HCT116 (cell line): ENCODE results near the gene MUSK. TPM values are rescaled to one million over a fixed set of nuclear protein-coding genes. Genes with fewer than 3 reads are reported as not detected.

Experiments used
- ATAC-seq: fragments of 200-7000 bp; cut with Tn5 transposase; 2 replicates; pipeline ENCODE4 v1.9.1; 2020; ENCODE audit warnings: mild to moderate bottlenecking, moderate library complexity
- BruUV-seq: library from RNA; stranded (reverse); fragments of 400-500 nt; replicated peaks from 2 replicates; lab custom pipeline; 2021; lab: Mats Ljungman, UMichigan
- CTCF ChIA-PET: fragments of 300-600 bp; sonication (Branson Sonifier 250); formaldehyde crosslinking; loops from one replicate; lab custom pipeline; 2021; ENCODE audit warnings: antibody characterized with exemption; lab: Charles Lee
- POLR2A ChIA-PET: fragments of 300-600, 350-600 bp; sonication (Branson Sonifier 250); formaldehyde crosslinking; loops from one replicate; lab custom pipeline; 2021; ENCODE audit warnings: antibody characterized with exemption; lab: Charles Lee
- RAD21 ChIA-PET, 2 experiments: fragments of 300-600 bp; sonication (Branson Sonifier 250); formaldehyde crosslinking; loops; one replicate each; lab custom pipeline; 2023; ENCODE audit warnings: low total read pairs in 2 of 2; ENCODE audit not compliant: uncharacterized antibody in 2 of 2, unreplicated experiment in 2 of 2, low non-redundant PET in 1 of 2; lab: Charles Lee
- DNase-seq: peaks from one replicate; pipeline ENCODE4 v3.0.0-alpha.2; 2010; ENCODE audit warnings: low read depth, low spot score
- H2AFZ ChIP-seq: fragments of 200-600 bp; shearing (Covaris generic), sonication (generic); 2 replicates; pipeline ENCODE4 v1.6.1; 2017; ENCODE audit warnings: low read depth, mixed run types, mixed read lengths, antibody characterized with exemption, low read length; ENCODE audit not compliant: poor library complexity, severe bottlenecking
- H3K27ac ChIP-seq: 2 replicates; pipeline ENCODE4 v1.5.1; 2012; ENCODE audit warnings: low read depth, low read length
- H3K27me3 ChIP-seq: fragments of 200-600 bp; sonication (generic); 2 replicates; pipeline ENCODE4 v1.6.1; 2016; ENCODE audit warnings: mixed run types, low read length, mixed read lengths; ENCODE audit not compliant: insufficient read depth
- H3K36me3 ChIP-seq, 2 experiments: fragments of 200-500 bp in 1 of 2; fragments of 200-600 bp in 1 of 2; sonication (Bioruptor generic) in 1 of 2; sonication (generic) in 1 of 2; 2 replicates each; pipeline versions ENCODE4 v1.5.1 to v1.6.1; 2014 to 2016; ENCODE audit warnings: low read length in 2 of 2, inconsistent platforms in 1 of 2, mixed read lengths in 1 of 2, mixed run types in 1 of 2; ENCODE audit not compliant: insufficient read depth in 2 of 2, control insufficient read depth in 1 of 2
- H3K4me1 ChIP-seq, 2 experiments: fragments of 200-600 bp in 1 of 2; sonication (generic) in 1 of 2; 2 replicates each; pipeline versions ENCODE4 v1.5.1 to v1.6.1; 2012 to 2017; ENCODE audit warnings: low read length in 2 of 2, inconsistent platforms in 1 of 2, mild to moderate bottlenecking in 1 of 2, mixed read lengths in 1 of 2, mixed run types in 1 of 2, moderate library complexity in 1 of 2; ENCODE audit not compliant: insufficient read depth in 2 of 2, control insufficient read depth in 1 of 2
- H3K4me2 ChIP-seq: fragments of 200-600 bp; sonication (generic); 2 replicates; pipeline ENCODE4 v1.6.1; 2017; ENCODE audit warnings: mixed run types, low read length, mixed read lengths
- H3K4me3 ChIP-seq, 2 experiments: fragments of 200-600 bp in 1 of 2; sonication (generic) in 1 of 2; replicated peaks in 1 of 2; 2 replicates each; pipeline ENCODE4 v1.5.1; 2011 to 2016; ENCODE audit warnings: low read length in 2 of 2, control low read depth in 1 of 2, low read depth in 1 of 2, mild to moderate bottlenecking in 1 of 2, mixed read lengths in 1 of 2, mixed run types in 1 of 2
- H3K79me2 ChIP-seq: fragments of 200-600 bp; sonication (generic); 2 replicates; pipeline ENCODE4 v1.6.1; 2017; ENCODE audit warnings: mild to moderate bottlenecking, mixed run types, low read length, moderate library complexity, mixed read lengths; ENCODE audit not compliant: insufficient read depth
- H3K9ac ChIP-seq: fragments of 200-600 bp; sonication (generic); 2 replicates; pipeline ENCODE4 v1.6.1; 2016; ENCODE audit warnings: low read length, mixed read lengths
- H3K9me2 ChIP-seq: fragments of 200-600 bp; sonication (generic), shearing (Covaris generic); 2 replicates; pipeline ENCODE4 v1.6.1; 2017; ENCODE audit warnings: mixed run types, mild to moderate bottlenecking, moderate library complexity; ENCODE audit not compliant: insufficient read depth
- H3K9me3 ChIP-seq, 2 experiments: fragments of 200-500 bp in 1 of 2; fragments of 200-600 bp in 1 of 2; sonication (Bioruptor generic) in 1 of 2; sonication (generic) in 1 of 2; 2 replicates each; pipeline ENCODE4 v1.6.1; 2014 to 2017; ENCODE audit warnings: low read length in 2 of 2, mixed read lengths in 2 of 2, inconsistent platforms in 1 of 2, low read depth in 1 of 2, mild to moderate bottlenecking in 1 of 2, mixed run types in 1 of 2, moderate library complexity in 1 of 2; ENCODE audit not compliant: control insufficient read depth in 1 of 2, insufficient read depth in 1 of 2
- H4K20me1 ChIP-seq: fragments of 200-600 bp; sonication (generic), shearing (Covaris generic); 2 replicates; pipeline ENCODE4 v1.6.1; 2017; ENCODE audit warnings: mixed run types, mild to moderate bottlenecking, moderate library complexity; ENCODE audit not compliant: insufficient read depth
- CBX3 ChIP-seq: IDR thresholded peaks from 2 replicates; pipeline ENCODE4 v1.6.1; 2012; ENCODE audit warnings: low read depth
- CEBPB ChIP-seq: IDR thresholded peaks from 2 replicates; pipeline ENCODE4 v1.6.1; 2012; ENCODE audit warnings: low read depth
- CTCF ChIP-seq, 3 experiments: fragments of 200-600 bp in 1 of 3; sonication (generic) in 1 of 3; IDR thresholded peaks in 2 of 3; conservative IDR thresholded peaks in 1 of 3; 2 replicates each; pipeline ENCODE4 v1.5.1; 2012 to 2017; ENCODE audit warnings: low read depth in 2 of 3, low read length in 2 of 3, antibody characterized with exemption in 1 of 3, borderline replicate concordance in 1 of 3, control low read depth in 1 of 3, mild to moderate bottlenecking in 1 of 3, mixed read lengths in 1 of 3, mixed run types in 1 of 3, moderate library complexity in 1 of 3; ENCODE audit not compliant: insufficient read depth in 1 of 3
- EGR1 ChIP-seq: IDR thresholded peaks from 2 replicates; pipeline ENCODE4 v1.6.1; 2012; ENCODE audit warnings: low read depth
- ELF1 ChIP-seq: IDR thresholded peaks from 2 replicates; pipeline ENCODE4 v1.6.1; 2012; ENCODE audit warnings: low read depth, borderline replicate concordance
- EZH2phosphoT487 ChIP-seq: fragments of 200-600 bp; IDR thresholded peaks from 2 replicates; pipeline ENCODE4 v1.6.1; 2018; ENCODE audit warnings: antibody characterized with exemption, borderline replicate concordance
- FOSL1 ChIP-seq: IDR thresholded peaks from 2 replicates; pipeline ENCODE4 v1.6.1; 2012; ENCODE audit warnings: low read depth
- POLR2A ChIP-seq: IDR thresholded peaks from 2 replicates; pipeline ENCODE4 v1.7.0; 2011; ENCODE audit warnings: borderline replicate concordance; ENCODE audit not compliant: insufficient read depth, insufficient read length; ENCODE audit errors: extremely low read depth
- POLR2AphosphoS5 ChIP-seq: IDR thresholded peaks from 2 replicates; pipeline ENCODE4 v1.6.1; 2011; ENCODE audit warnings: mild to moderate bottlenecking, low read depth, low read length, moderate library complexity
- RAD21 ChIP-seq: IDR thresholded peaks from 2 replicates; pipeline ENCODE4 v1.6.1; 2012; ENCODE audit warnings: low read depth, mild to moderate bottlenecking
- SIN3A ChIP-seq: IDR thresholded peaks from 2 replicates; pipeline ENCODE4 v1.6.1; 2012; ENCODE audit warnings: low read depth
- SRF ChIP-seq: IDR thresholded peaks from 2 replicates; pipeline ENCODE4 v1.6.1; 2012; ENCODE audit warnings: low read depth
- TCF7L2 ChIP-seq: IDR thresholded peaks from 2 replicates; pipeline ENCODE4 v1.7.0; 2011; ENCODE audit warnings: borderline replicate concordance, inconsistent platforms; ENCODE audit not compliant: insufficient read depth, insufficient read length; ENCODE audit errors: extremely low read depth
- YY1 ChIP-seq: IDR thresholded peaks from 2 replicates; pipeline ENCODE4 v1.6.1; 2011; ENCODE audit warnings: low read length, low read depth, moderate library complexity, mild to moderate bottlenecking; ENCODE audit not compliant: insufficient replicate concordance; ENCODE audit errors: extremely low read depth
- ZFX ChIP-seq: fragments of 450-650 bp; IDR thresholded peaks from 2 replicates; pipeline ENCODE4 v1.6.1; 2017
- ZNF274 ChIP-seq: fragments of 200-500 bp; sonication (Bioruptor generic); IDR thresholded peaks from 2 replicates; pipeline ENCODE4 v1.6.1; 2014; ENCODE audit warnings: mild to moderate bottlenecking, low read depth, low read length, inconsistent platforms
- intact Hi-C: fragments of 100-400 bp; cut with micrococcal nuclease; formaldehyde crosslinking; loops from 2 replicates; pipeline ENCODE4 v1.10.0; 2022
- total RNA-seq: library from RNA; stranded (reverse); gene quantifications from one replicate; pipeline ENCODE4 v1.2.1, GENCODE V29; 2021; ENCODE audit not compliant: unreplicated experiment

Gene MUSK
- total RNA-seq, 1 experiment from 2014 or later, result not detected

- RAD21 ChIA-PET, result no interaction called here
- no peaks in the 10 kb centered on the region for H4K20me1 ChIP-seq
- no peaks in the 10 kb centered on the region for H3K4me1 ChIP-seq
- H3K9me3 ChIP-seq, result no peaks in the 10 kb centered on the region
- ATAC-seq, result no peak
- no peaks in the 10 kb centered on the region for H3K9me2 ChIP-seq
- CTCF ChIA-PET, result no interaction called here
- no peak for DNase-seq
- intact Hi-C loops, result loop anchor here (10.0 kb wide), 1 partner anchor 415 kb away; no protein-coding TSS in a partner anchor
- TF ChIP-seq CBX3 (no peak), FOSL1 (no peak), ZFX (no peak), SRF (no peak), CEBPB (no peak), CTCF (IDR thresholded peaks at IDR 0.05 in 2 of 3, conservative IDR thresholded peaks at IDR 0.05 in 1 of 3; ENCODE audit: borderline replicate concordance in 1 of 3, insufficient read depth in 1 of 3, low read depth in 2 of 3, low read length in 2 of 3) (no peak)
- H3K4me3 ChIP-seq, result no peak overlapping the region
- no TSS peak for BruUV-seq
- H3K27ac ChIP-seq, result no peak overlapping the region
- no peak overlapping the region for H3K9ac ChIP-seq
- H2AFZ ChIP-seq, result no peak overlapping the region
- no peaks in the 10 kb centered on the region for H3K27me3 ChIP-seq
- POLR2A ChIA-PET, result no interaction called here
- H3K4me2 ChIP-seq, result no peak overlapping the region
- H3K36me3 ChIP-seq, result no peaks in the 10 kb centered on the region
- H3K79me2 ChIP-seq, result no peaks in the 10 kb centered on the region
Observed at GRCh38 chr9:110650261-110650660, 18.3 kb upstream of the MUSK start.

GRCh38 chr9:110650991-110651411, 17.6 kb upstream of the MUSK start:
- Histone ChIP-seq H3K9me2 (no peaks in the 10 kb centered on the region), H3K4me2 (no peak overlapping the region), H3K4me3 (no peak overlapping the region), H3K79me2 (no peaks in the 10 kb centered on the region), H3K4me1 (no peaks in the 10 kb centered on the region), H3K36me3 (no peaks in the 10 kb centered on the region), H4K20me1 (no peaks in the 10 kb centered on the region), H3K9me3 (no peaks in the 10 kb centered on the region), H3K27ac (no peak overlapping the region), H2AFZ (no peak overlapping the region), H3K9ac (no peak overlapping the region), H3K27me3 (no peaks in the 10 kb centered on the region)
- intact Hi-C loops, result loop anchor here (10.0 kb wide), 1 partner anchor 414 kb away; no protein-coding TSS in a partner anchor
- ChIA-PET POLR2A (no interaction called here), RAD21 (no interaction called here), CTCF (interaction anchor here (1.6 kb wide), 1 partner anchor 10 kb away, joined by 4 read pairs; no protein-coding TSS in a partner anchor)
- no peak for ATAC-seq
- BruUV-seq, result no TSS peak
- DNase-seq, result no peak
- no peak for TF ChIP-seq POLR2A
- no peak for TF ChIP-seq POLR2AphosphoS5
- TF ChIP-seq FOSL1, result no peak
- no peak for TF ChIP-seq RAD21
- no peak for TF ChIP-seq SRF
- TF ChIP-seq EZH2phosphoT487, result no peak
- no peak for TF ChIP-seq CTCF (IDR thresholded peaks at IDR 0.05 in 2 of 3, conservative IDR thresholded peaks at IDR 0.05 in 1 of 3; ENCODE audit: borderline replicate concordance in 1 of 3, insufficient read depth in 1 of 3, low read depth in 2 of 3, low read length in 2 of 3)
- no peak for TF ChIP-seq ZNF274
- no peak for TF ChIP-seq CBX3
- TF ChIP-seq YY1, result no peak
- TF ChIP-seq TCF7L2, result no peak
- TF ChIP-seq ZFX, result no peak
- no peak for TF ChIP-seq ELF1
- no peak for TF ChIP-seq EGR1
- no peak for TF ChIP-seq SIN3A
